ENCODE results near the gene C16orf95.

DNA sequence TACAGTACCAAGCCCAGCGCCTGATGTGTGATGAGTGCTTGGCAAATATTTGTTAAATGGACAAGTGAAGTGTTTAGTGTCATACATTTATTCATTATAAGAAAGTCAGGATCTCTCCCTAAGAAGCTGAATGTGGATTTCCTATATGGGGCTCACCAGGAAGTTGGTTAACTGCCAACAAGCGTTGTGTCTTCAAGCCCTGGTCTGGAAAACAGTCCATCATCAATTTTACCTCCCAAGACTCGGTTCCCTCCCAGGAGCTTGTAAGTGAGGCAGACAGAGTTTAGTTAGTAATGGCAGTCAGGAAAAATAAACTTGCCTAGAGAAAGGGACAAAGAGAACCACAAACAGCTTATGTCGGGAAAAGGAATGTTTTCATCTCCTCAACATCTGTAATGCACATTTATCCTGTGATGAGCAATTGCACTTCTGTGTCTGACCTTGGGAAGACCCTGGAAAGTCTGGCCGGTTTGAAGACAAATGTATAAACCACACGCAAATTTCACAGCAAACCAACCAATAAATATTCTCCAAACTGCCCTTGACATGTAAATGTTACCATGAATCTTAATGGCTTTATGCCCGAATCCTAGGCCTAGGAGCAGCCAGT is 28.3 kb downstream of the C16orf95 start:
- TF ChIP-seq, protein P1, sequence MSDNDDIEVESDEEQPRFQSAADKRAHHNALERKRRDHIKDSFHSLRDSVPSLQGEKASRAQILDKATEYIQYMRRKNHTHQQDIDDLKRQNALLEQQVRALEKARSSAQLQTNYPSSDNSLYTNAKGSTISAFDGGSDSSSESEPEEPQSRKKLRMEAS (IDR thresholded peaks at IDR 0.05), result no peak
- TF ChIP-seq EGR1 (IDR thresholded peaks at IDR 0.05; ENCODE audit: low read depth in 2 of 2), result no peak
- TF ChIP-seq, protein P2, sequence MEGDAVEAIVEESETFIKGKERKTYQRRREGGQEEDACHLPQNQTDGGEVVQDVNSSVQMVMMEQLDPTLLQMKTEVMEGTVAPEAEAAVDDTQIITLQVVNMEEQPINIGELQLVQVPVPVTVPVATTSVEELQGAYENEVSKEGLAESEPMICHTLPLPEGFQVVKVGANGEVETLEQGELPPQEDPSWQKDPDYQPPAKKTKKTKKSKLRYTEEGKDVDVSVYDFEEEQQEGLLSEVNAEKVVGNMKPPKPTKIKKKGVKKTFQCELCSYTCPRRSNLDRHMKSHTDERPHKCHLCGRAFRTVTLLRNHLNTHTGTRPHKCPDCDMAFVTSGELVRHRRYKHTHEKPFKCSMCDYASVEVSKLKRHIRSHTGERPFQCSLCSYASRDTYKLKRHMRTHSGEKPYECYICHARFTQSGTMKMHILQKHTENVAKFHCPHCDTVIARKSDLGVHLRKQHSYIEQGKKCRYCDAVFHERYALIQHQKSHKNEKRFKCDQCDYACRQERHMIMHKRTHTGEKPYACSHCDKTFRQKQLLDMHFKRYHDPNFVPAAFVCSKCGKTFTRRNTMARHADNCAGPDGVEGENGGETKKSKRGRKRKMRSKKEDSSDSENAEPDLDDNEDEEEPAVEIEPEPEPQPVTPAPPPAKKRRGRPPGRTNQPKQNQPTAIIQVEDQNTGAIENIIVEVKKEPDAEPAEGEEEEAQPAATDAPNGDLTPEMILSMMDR (IDR thresholded peaks at IDR 0.05; ENCODE audit: low read depth, low read length, missing input control), result no peak
- no peak for TF ChIP-seq YY1 (IDR thresholded peaks at IDR 0.05)
- no peak for TF ChIP-seq RXRA (IDR thresholded peaks at IDR 0.05)
- no peak for TF ChIP-seq TAF1 (conservative IDR thresholded peaks at IDR 0.05)
- TF ChIP-seq JUND (IDR thresholded peaks at IDR 0.05), result no peak
- TF ChIP-seq RAD21 (IDR thresholded peaks at IDR 0.05), result no peak
- TF ChIP-seq, protein P3, sequence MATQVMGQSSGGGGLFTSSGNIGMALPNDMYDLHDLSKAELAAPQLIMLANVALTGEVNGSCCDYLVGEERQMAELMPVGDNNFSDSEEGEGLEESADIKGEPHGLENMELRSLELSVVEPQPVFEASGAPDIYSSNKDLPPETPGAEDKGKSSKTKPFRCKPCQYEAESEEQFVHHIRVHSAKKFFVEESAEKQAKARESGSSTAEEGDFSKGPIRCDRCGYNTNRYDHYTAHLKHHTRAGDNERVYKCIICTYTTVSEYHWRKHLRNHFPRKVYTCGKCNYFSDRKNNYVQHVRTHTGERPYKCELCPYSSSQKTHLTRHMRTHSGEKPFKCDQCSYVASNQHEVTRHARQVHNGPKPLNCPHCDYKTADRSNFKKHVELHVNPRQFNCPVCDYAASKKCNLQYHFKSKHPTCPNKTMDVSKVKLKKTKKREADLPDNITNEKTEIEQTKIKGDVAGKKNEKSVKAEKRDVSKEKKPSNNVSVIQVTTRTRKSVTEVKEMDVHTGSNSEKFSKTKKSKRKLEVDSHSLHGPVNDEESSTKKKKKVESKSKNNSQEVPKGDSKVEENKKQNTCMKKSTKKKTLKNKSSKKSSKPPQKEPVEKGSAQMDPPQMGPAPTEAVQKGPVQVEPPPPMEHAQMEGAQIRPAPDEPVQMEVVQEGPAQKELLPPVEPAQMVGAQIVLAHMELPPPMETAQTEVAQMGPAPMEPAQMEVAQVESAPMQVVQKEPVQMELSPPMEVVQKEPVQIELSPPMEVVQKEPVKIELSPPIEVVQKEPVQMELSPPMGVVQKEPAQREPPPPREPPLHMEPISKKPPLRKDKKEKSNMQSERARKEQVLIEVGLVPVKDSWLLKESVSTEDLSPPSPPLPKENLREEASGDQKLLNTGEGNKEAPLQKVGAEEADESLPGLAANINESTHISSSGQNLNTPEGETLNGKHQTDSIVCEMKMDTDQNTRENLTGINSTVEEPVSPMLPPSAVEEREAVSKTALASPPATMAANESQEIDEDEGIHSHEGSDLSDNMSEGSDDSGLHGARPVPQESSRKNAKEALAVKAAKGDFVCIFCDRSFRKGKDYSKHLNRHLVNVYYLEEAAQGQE (IDR thresholded peaks at IDR 0.05), result no peak
- TF ChIP-seq GABPA (IDR thresholded peaks at IDR 0.05 in 1 of 2, conservative IDR thresholded peaks at IDR 0.05 in 1 of 2), result no peak
- TF ChIP-seq HNF4G (IDR thresholded peaks at IDR 0.05), result no peak
- TF ChIP-seq, protein P4, sequence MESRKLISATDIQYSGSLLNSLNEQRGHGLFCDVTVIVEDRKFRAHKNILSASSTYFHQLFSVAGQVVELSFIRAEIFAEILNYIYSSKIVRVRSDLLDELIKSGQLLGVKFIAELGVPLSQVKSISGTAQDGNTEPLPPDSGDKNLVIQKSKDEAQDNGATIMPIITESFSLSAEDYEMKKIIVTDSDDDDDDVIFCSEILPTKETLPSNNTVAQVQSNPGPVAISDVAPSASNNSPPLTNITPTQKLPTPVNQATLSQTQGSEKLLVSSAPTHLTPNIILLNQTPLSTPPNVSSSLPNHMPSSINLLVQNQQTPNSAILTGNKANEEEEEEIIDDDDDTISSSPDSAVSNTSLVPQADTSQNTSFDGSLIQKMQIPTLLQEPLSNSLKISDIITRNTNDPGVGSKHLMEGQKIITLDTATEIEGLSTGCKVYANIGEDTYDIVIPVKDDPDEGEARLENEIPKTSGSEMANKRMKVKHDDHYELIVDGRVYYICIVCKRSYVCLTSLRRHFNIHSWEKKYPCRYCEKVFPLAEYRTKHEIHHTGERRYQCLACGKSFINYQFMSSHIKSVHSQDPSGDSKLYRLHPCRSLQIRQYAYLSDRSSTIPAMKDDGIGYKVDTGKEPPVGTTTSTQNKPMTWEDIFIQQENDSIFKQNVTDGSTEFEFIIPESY (IDR thresholded peaks at IDR 0.05), result no peak
- TF ChIP-seq, protein P5, sequence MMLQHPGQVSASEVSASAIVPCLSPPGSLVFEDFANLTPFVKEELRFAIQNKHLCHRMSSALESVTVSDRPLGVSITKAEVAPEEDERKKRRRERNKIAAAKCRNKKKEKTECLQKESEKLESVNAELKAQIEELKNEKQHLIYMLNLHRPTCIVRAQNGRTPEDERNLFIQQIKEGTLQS (IDR thresholded peaks at IDR 0.05), result no peak

Data from liver (tissue), 3 donors.